ENCODE data around the gene SCARF2.
"Not testable (repeated sequence)": the region's sequence is repeated elsewhere in the genome, so short reads cannot be mapped to it uniquely, and the experiment has no call there.

The SCARF2 gene

DNA sequence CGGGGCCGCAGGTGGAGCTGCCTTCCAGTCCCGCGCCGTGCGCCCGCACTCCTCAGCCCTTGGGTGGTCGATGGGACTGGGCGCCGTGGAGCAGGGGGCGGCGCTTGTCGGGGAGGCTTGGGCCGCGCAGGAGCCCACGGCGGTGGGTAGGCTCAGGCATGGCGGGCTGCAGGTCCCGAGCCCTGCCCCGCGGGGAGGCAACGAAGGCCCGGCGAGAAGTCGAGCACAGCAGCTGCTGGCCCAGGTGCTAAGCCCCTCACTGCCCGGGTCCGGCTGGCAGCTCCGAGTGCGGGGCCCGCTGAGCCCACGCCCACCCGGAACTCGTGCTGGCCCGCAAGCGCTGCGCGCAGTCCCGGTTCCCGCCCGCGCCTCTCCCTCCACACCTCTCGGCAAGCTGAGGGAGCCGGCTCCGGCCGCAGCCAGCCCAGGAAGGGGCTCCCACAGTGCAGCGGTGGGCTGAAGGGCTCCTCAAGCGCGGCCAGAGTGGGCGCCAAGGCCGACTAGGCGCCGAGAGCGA lies 45.2 kb downstream of the SCARF2 start:
- not testable (repeated sequence) for DNase-seq (ENCODE audit: low spot score)

DNA sequence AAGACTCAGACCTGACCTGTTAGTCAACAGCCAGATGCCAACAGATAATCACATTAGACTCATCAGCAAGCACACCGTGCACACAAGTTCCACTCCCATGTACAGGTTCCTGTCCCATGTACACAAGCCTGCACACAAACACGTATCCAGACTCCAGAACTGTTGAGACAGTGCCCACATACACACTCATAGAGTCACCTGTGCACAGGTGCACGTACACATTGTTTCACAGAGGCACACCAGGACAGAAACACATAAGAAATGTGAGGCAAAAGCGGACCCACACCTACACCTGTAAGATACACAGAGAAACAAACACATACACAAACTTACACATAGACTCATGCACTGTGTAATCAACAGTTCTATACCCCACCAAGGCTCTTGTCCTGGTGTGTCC lies 46.4 kb downstream of the SCARF2 start:
- no peak for DNase-seq (ENCODE audit: low spot score)

DNA sequence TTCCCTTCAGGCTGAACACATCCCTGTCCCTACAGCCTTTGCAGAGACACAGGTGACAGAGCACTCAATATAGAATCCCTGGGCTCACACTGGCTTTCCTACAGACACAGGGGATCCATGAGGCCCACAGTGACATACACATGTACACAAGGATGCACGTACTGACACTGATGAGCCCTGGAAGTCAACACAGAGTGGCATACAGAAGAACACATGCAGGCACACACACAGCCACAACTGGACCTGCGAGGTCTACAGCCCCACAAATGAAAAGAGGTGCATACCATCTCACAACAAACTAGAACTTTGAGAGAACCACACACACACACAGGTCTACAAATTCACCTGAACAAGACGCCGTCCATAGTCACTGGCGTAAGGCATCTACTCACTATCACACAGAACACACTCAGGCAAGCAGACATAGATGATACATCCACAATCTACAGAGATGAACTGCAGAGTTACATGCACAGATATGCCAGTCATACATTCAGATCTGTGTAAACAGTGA lies 47.2 kb downstream of the SCARF2 start:
- no peak for DNase-seq (ENCODE audit: low spot score)

DNA sequence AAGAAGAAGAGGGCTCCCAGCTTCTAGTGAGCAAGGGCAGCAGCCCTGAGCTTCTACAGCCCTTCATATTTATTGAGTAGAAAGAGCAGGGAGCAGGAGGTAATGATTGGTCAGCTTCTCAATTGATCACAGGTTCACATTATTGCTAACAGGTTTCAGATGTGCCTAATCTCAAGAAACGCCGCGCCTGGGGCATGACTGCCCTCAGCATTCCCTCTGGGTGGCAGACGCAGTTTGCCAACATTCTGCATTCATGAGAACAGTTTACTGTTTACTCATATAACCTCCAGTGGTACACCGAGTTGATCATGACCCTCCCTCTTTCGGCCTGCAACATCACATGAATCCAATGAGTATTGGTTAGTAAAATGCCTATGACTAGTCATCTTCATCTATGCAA lies 48.3 kb downstream of the SCARF2 start:
- no peak for DNase-seq (ENCODE audit: low spot score)

DNA sequence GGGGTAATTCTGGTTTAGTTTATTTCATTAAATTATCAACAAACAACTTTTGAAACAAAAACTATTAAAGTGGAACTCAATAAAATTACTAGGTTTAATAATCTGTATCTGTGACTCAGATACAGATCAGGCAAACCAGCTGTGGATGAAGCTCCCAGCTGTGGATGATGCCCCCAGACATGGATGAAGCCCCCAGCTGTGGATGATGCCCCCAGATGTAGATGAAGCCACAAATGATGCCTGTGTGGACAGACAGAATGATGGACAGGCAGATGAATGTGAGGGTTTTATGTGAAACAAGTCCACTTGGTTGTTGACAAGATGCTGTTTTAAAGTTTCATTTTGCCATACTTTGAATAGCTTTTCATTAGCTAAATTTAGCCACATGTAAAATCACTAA lies 49.4 kb downstream of the SCARF2 start:
- DNase-seq (ENCODE audit: low spot score): no peak

DNA sequence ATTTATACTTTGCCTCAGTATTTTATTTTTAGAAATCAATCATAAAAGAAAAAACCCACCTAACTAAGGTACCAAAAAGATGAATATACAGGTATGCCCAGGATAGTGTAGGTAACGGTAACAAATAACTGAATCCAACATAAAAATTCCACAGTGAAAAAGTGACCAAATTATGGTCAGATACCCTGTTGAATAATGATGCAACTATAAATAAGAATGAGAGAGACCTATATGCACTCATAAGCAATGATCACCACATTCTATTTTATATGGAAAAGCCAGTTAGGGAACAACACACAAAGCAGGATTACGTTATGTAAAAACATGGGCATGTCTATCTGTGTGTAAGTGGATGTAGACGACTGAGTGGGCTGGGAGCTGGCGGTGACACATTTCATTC lies 50.7 kb downstream of the SCARF2 start:
- no peak for DNase-seq (ENCODE audit: low spot score)

DNA sequence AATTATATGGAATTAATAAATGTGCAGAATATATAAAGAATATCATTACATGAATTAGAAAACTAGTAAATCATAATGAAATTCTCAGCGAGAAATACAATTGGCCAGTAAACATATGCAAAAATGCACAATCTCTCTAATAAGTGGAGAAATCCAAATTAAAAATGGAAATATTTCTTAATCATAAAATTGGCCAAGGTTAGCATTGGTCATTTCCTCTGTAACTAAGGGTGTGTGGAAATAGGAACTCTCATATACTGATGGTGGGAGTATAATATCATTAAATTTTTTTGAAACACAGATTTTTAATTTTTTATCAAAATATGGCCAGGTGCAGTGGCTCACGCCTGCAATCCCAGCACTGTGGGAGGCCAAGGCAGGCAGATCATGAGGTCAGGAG lies 51.3 kb downstream of the SCARF2 start:
- no peak for DNase-seq (ENCODE audit: low spot score)

DNA sequence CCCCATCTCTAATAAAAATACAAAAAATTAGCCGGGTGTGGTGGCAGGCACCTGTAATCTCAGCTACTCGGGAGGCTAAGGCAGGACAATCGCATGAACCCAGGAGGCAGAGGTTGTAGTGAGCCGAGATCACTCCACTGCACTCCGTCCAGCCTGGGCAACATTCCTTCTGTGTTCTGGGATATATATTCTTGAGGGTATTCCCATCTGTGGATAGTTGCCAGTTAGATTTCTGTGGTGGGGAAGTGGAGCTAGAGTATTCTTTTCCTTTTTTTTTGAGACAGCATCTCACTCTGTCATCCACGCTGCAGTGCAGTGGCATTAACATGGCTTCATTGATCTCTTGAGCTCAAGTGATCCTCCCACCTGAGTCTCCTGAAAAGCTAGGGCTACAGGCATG lies 52.8 kb downstream of the SCARF2 start:
- DNase-seq (ENCODE audit: low spot score): no peak

DNA sequence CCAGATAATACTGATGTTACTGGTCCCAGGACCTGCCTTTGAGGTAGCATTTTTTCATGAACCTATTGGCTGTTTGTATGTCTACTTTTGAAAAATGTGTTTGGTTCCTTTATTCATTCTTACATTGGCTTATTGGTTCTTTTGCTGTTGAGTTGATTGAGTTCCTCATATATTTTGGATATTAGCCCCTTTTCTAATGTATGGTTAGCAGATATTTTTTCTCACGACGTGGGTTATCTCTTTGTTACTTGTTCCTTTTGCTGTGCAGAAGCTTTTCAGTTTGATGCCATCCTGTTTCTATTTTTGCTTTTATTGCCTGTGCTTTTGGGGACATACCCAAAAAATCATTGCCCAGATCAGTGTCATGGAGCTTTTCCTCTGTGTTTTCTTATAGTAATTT lies 53.5 kb downstream of the SCARF2 start:
- DNase-seq (ENCODE audit: low spot score): no peak

DNA sequence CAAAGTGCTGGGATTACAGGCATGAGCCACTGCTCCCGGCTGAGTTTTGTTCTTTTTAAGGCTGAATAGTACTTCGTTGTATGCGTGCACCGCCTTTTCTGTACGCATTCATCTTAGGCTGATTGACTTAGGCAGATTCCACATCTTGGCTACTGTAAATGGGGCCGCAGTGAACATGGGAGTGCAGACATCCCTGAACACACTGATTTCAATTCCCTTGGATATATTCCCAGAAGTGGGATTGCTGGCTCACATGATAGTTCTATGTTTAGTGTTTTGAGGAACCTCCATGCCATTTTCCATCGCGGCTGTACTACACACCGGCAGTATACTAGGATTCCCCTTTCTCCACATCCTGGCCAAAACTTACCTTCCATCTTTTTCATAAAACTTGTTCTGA lies 54.1 kb downstream of the SCARF2 start:
- no peak for DNase-seq (ENCODE audit: low spot score)

DNA sequence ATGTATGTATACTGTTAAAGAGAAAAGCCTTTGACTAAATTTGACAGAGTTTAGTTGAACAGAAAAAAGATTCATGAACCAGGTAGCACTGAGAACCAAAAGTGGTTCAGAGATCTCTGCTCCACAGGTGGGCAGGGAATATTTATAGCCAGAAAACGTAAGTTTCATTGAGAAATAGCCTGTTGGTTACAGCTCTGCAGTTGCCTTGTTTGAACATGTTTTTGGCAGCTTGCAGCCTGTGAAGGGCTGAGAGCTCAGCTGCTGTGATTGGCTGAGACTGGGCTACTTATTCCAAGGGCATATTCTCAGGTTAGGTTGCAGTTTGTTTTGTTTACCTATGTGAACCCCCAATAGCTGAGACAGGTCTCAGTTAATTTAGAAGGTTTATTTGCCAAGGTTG lies 57.1 kb downstream of the SCARF2 start:
- no peak for DNase-seq (ENCODE audit: low spot score)

DNA sequence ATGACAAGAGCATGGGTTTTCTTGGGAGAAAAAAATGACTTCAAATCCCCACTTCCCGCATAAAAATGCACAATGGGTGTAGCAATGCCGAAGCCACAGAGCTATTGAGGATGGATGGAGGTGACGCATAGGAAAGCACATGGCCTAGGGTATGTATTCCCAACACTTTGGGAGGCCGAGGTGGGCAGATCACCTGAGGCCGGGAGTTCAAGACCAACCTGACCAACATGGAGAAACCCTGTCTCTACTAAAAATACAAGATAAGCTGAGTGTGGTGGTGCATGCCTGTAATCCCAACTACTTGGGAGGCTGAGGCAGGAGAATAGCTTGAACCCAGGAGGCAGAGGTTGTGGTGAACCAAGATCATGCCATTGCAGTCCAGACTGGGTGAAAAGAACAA lies 58.9 kb downstream of the SCARF2 start:
- DNase-seq (ENCODE audit: low spot score): not testable (repeated sequence)

DNA sequence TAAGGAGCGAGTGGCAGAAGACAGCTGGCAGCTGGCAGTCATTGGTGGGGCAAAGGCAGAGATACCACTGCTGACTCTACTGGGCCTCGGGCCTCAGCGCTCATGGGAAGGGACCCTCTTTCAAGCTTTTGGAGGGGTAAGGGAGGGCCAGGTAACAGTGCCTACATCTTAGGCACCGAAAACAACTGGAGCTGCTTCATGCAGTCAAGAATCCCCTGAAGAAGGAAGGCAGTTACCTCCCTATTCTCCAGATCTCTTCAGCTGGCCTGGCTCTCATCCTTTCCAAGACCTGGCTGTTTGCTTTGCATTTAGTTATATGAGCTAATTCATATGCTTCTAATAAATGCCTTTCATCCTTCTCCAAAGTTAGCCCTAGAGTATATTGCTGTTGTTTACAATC lies 59.5 kb downstream of the SCARF2 start:
- no peak for DNase-seq (ENCODE audit: low spot score)

DNA sequence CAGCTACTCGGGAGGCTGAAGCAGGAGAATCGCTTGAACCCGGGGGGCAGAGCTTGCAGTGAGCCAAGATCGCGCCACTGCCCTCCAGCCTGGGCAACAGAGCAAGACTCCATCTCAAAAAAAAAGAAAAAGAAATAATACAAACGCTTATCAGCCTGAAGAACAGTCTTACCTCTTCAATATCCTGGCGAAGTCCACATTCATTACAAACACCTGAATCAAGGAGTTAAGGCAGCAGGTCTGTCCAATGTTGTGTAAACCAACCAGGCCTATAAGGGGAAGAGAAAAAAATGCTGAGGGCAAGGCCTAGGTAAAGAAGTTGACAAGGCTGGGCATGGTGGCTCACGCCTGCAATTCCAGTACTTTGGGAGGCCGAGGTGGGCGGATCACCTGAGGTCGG lies 60.6 kb downstream of the SCARF2 start:
- DNase-seq (ENCODE audit: low spot score): not testable (repeated sequence)

DNA sequence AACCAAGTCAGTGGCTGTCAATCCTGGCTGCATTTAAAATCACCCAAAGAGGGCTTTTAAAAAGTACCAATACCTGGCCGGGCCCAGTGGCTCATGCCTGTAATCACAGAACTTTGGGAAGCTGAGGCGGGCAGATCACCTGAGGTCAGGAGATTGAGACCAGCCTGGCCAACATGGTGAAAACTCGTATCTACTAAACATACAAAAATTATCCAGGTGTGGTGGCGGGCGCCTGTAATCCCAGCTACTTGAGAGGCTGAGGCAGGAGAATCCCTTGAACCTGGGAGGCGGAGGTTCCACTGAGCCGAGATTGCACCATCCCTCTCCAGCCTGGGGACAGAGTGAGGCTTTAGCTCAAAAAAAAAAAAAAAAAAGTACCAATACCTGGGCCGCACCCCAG lies 61.3 kb downstream of the SCARF2 start:
- not testable (repeated sequence) for DNase-seq (ENCODE audit: low spot score)

All from iPS-NIHi11 (cell line).